ENCODE data around the gene GLI3.
"Not testable (repeated sequence)": the region's sequence is repeated elsewhere in the genome, so short reads cannot be mapped to it uniquely, and the experiment has no call there.

DNA sequence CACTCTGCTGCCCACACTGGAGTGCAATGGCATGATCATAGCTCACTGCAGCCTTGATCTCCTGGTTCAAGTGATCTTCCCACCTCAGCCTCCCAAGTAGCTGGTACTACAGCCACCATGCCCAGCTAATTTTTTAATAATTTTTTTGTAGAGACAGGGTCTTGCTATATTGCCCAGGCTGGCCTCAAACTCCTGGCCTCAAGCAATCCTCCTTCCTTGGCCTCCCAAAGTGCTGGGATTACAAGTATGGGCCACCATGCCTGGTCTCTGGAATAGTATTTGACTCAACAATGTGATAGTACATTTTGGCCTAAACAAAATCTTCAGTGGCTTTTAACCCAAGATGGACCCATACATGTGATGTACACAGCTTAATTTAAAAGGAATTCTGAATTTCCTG is 27.9 kb downstream of the GLI3 start:
- TF ChIP-seq, protein P1, sequence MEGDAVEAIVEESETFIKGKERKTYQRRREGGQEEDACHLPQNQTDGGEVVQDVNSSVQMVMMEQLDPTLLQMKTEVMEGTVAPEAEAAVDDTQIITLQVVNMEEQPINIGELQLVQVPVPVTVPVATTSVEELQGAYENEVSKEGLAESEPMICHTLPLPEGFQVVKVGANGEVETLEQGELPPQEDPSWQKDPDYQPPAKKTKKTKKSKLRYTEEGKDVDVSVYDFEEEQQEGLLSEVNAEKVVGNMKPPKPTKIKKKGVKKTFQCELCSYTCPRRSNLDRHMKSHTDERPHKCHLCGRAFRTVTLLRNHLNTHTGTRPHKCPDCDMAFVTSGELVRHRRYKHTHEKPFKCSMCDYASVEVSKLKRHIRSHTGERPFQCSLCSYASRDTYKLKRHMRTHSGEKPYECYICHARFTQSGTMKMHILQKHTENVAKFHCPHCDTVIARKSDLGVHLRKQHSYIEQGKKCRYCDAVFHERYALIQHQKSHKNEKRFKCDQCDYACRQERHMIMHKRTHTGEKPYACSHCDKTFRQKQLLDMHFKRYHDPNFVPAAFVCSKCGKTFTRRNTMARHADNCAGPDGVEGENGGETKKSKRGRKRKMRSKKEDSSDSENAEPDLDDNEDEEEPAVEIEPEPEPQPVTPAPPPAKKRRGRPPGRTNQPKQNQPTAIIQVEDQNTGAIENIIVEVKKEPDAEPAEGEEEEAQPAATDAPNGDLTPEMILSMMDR (IDR thresholded peaks at IDR 0.05): not testable (repeated sequence)
- TF ChIP-seq ELF4 (CRISPR knock-in tag; IDR thresholded peaks at IDR 0.05; ENCODE audit: low read depth); ETV6 (CRISPR knock-in tag; IDR thresholded peaks at IDR 0.05); TP53 (CRISPR knock-in tag; IDR thresholded peaks at IDR 0.05); TEAD4 (CRISPR knock-in tag; IDR thresholded peaks at IDR 0.05); GRHL2 (CRISPR knock-in tag; IDR thresholded peaks at IDR 0.05; ENCODE audit: insufficient replicate concordance, severe bottlenecking); FOXK1 (CRISPR knock-in tag; IDR thresholded peaks at IDR 0.05); CREM (CRISPR knock-in tag; IDR thresholded peaks at IDR 0.05); NFYB (CRISPR knock-in tag; conservative IDR thresholded peaks at IDR 0.05; ENCODE audit: low read depth); NFE2L1 (CRISPR knock-in tag; IDR thresholded peaks at IDR 0.05): not testable (repeated sequence)
- TF ChIP-seq, protein P2, sequence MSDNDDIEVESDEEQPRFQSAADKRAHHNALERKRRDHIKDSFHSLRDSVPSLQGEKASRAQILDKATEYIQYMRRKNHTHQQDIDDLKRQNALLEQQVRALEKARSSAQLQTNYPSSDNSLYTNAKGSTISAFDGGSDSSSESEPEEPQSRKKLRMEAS (CRISPR knock-in tag; IDR thresholded peaks at IDR 0.05): not testable (repeated sequence)
- TF ChIP-seq, protein P3, sequence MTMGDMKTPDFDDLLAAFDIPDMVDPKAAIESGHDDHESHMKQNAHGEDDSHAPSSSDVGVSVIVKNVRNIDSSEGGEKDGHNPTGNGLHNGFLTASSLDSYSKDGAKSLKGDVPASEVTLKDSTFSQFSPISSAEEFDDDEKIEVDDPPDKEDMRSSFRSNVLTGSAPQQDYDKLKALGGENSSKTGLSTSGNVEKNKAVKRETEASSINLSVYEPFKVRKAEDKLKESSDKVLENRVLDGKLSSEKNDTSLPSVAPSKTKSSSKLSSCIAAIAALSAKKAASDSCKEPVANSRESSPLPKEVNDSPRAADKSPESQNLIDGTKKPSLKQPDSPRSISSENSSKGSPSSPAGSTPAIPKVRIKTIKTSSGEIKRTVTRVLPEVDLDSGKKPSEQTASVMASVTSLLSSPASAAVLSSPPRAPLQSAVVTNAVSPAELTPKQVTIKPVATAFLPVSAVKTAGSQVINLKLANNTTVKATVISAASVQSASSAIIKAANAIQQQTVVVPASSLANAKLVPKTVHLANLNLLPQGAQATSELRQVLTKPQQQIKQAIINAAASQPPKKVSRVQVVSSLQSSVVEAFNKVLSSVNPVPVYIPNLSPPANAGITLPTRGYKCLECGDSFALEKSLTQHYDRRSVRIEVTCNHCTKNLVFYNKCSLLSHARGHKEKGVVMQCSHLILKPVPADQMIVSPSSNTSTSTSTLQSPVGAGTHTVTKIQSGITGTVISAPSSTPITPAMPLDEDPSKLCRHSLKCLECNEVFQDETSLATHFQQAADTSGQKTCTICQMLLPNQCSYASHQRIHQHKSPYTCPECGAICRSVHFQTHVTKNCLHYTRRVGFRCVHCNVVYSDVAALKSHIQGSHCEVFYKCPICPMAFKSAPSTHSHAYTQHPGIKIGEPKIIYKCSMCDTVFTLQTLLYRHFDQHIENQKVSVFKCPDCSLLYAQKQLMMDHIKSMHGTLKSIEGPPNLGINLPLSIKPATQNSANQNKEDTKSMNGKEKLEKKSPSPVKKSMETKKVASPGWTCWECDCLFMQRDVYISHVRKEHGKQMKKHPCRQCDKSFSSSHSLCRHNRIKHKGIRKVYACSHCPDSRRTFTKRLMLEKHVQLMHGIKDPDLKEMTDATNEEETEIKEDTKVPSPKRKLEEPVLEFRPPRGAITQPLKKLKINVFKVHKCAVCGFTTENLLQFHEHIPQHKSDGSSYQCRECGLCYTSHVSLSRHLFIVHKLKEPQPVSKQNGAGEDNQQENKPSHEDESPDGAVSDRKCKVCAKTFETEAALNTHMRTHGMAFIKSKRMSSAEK (CRISPR knock-in tag; IDR thresholded peaks at IDR 0.05; ENCODE audit: borderline replicate concordance): not testable (repeated sequence)
- TF ChIP-seq, protein P4, sequence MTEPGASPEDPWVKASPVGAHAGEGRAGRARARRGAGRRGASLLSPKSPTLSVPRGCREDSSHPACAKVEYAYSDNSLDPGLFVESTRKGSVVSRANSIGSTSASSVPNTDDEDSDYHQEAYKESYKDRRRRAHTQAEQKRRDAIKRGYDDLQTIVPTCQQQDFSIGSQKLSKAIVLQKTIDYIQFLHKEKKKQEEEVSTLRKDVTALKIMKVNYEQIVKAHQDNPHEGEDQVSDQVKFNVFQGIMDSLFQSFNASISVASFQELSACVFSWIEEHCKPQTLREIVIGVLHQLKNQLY (CRISPR knock-in tag; IDR thresholded peaks at IDR 0.05): not testable (repeated sequence)
- TF ChIP-seq, protein P5, sequence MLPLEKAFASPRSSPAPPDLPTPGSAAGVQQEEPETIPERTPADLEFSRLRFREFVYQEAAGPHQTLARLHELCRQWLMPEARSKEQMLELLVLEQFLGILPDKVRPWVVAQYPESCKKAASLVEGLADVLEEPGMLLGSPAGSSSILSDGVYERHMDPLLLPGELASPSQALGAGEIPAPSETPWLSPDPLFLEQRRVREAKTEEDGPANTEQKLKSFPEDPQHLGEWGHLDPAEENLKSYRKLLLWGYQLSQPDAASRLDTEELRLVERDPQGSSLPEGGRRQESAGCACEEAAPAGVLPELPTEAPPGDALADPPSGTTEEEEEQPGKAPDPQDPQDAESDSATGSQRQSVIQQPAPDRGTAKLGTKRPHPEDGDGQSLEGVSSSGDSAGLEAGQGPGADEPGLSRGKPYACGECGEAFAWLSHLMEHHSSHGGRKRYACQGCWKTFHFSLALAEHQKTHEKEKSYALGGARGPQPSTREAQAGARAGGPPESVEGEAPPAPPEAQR (CRISPR knock-in tag; IDR thresholded peaks at IDR 0.05): not testable (repeated sequence)

Data from WTC11 (cell line).